Peyer's patch (tissue), 4 donors: Measurements from ENCODE around the gene ADD2.

Source experiments
- CTCF ChIP-seq, 6 experiments: fragments of 450-650 bp in 4 of 6; fragments of 200-600 bp in 2 of 6; sonication (generic) in 1 of 6; IDR thresholded peaks; one replicate each; pipeline ENCODE4 v1.5.1; 2017 to 2019; ENCODE audit warnings: antibody characterized with exemption in 6 of 6, mild to moderate bottlenecking in 3 of 6, moderate library complexity in 1 of 6
- POLR2A ChIP-seq, 2 donors: fragments of 450-650 bp; IDR thresholded peaks; one replicate each; pipeline ENCODE4 v1.5.1; 2017; ENCODE audit warnings: antibody characterized with exemption in 2 of 2, mild to moderate bottlenecking in 2 of 2, moderate library complexity in 2 of 2

GRCh38 chr2:70632388-70632787, 135.6 kb downstream of the ADD2 start:
- TF ChIP-seq POLR2A (IDR thresholded peaks at IDR 0.05): no peak
- TF ChIP-seq CTCF (IDR thresholded peaks at IDR 0.05): no peak
